Ramos (cell line): ENCODE data around the gene PLS3.

Source experiments
- in situ Hi-C: fragments of 300-500 bp; cut with MboI; formaldehyde crosslinking; loops from one replicate; pipeline ENCODE4 v1.14.3; 2022; ENCODE audit warnings: low sequenced_read_pairs; ENCODE audit not compliant: unreplicated experiment

The PLS3 gene

DNA sequence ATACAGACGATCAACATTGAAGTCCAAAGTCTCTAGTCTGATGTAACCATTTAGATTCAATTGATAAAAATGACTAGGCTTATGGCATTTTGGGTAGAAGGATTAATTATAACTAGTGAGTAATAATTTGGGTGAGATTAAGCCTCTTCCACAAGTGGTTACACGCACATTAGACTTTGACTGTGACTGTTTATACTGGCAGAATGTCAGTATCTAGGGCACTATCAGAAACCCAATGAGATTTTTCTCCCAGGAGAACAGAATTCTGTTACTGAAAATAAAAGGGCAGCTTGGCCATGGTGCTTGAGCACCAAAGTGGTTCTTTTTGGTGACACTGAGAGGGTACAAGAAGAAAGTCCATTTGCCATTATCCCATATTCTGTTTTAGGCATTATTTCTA lies 3.3 kb downstream of the PLS3 start:
- in situ Hi-C loops, result no loop called here

GRCh38 chrX:115565888-115566287 lies 4.9 kb downstream of the PLS3 start:
- in situ Hi-C loops, result no loop called here

DNA sequence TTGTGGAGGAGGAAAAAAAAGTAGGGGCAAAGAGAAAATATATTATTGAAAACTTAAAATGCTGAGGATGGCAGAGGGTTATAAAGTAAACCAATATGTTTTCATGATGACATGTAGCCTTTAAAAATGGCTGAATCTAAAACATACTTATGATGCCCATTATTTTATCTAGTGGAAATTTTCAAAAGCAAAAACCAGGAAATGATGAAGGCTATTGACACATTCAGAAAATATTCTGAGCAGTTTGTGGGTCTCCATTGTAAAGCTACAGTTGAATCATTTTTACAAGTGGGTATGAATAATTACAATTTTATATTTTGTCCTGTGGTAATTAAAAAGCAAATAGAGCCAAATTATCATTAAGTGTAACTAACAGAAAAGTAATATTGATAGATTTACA lies 10.7 kb downstream of the PLS3 start:
- in situ Hi-C loops, result no loop called here

- in situ Hi-C loops, result no loop called here
Observed at GRCh38 chrX:115573185-115573584, 12.2 kb downstream of the PLS3 start.

DNA sequence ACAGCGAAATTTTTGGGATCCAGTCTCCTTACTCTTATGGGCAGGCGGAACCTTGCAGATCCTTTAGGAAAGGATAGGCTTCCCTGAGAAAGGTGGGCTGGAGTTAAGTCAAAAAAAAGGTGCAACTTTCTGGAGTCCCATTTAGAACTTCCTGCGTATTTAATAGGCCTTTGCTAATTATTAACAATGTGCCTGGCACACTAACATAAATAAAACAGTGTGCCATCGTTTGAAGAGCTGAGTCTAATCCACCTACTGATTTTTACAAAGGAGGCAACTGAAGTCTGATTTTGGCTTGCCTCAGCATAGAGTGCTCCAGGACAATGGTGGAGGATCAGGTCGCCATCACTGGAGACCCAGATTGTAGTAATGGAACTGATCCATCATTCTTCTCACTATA lies 15.7 kb downstream of the PLS3 start:
- in situ Hi-C loops, result no loop called here

DNA sequence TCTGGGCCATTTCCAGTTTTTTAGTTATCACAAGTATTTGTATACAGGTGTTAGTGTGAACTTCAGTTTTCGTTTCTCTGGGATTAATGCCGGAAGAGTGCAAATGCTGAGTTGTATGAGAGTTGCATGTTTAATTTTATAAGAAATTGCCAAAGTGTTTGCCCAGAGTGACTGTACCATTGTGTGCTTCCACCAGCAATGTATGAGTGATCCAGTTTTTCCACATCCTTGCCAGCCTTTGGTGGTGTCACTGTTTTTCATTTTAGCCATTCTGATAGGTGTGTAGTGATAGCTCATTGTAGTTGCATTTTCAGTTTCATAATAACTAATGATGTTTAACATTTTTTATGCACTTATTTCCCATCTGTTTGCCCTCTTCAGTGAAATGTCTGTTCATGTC lies 18.4 kb downstream of the PLS3 start:
- in situ Hi-C loops, result no loop called here

DNA sequence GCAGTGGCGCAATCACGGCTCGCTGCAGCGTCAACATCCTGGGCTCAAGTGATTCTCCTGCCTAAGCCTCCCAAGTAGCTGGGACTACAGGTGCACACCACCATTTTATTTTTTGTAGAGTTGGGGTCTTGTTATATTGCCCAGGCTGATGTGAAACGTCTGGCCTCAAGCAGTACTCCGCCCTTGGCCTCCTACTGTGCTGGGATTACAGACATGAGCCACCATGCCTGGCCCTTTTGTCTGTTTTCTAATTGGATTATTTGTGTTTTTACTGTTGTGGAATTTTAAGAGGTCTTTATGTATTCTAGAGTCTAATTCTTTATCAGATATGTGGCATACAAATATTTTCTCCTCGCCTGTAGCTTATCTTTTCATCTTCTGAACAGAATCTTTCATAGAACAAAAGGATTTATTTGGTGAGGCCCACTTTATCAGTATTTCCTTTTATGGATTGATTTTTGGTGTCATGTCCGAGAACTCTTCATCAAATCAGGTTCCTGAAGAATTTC lies 18.9 kb downstream of the PLS3 start:
- in situ Hi-C loops, result no loop called here

DNA sequence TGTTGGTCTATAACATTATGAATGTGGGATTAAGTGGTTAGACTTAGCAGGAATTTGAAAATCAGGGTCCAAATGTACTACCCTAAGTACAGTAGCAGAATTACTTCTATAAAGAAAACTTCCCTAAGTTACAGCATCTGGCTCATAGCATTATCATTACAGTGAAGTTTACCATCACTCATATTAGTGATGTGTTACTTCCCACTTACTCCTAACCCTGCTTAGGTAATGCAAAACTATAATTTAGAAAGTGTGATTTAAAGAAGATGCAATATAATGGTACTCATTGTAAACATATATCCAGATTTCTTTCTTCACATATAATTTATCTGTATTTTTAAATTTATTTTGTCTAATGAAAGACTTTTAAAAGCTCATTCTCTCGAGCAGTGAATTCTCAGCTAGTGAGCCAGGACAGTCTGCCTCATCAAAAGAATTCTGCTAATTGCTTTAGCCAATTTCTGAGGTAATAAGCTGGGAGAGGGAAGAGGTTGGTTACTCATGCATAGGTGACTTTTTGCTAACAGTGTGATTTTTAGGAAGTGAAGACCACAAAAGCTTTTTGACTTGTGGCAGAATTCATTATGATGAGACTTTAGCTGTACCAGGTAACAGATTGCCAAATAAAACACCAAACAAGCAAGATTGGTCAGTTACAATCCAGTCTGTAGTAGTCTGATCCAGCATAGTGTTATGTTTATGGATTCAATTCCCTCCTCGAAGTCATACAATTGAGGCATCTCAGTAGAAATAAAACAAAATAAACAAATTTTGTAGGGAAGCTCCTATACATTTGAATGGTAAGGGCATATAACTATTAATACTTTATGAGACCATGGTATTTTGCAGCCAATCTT lies 21.0 kb downstream of the PLS3 start:
- in situ Hi-C loops, result no loop called here

- in situ Hi-C loops, result no loop called here
Observed at GRCh38 chrX:115582616-115583495, 21.9 kb downstream of the PLS3 start.

GRCh38 chrX:115583496-115584004 lies 22.6 kb downstream of the PLS3 start:
- in situ Hi-C loops, result no loop called here

GRCh38 chrX:115584696-115585095 lies 23.7 kb downstream of the PLS3 start:
- in situ Hi-C loops, result no loop called here

- in situ Hi-C loops, result no loop called here
Observed at GRCh38 chrX:115588179-115588578, 27.2 kb downstream of the PLS3 start.

- in situ Hi-C loops, result no loop called here
Observed at GRCh38 chrX:115589419-115589818, 28.4 kb downstream of the PLS3 start.

- in situ Hi-C loops, result no loop called here
Observed at GRCh38 chrX:115591420-115591819, 30.4 kb downstream of the PLS3 start.

- in situ Hi-C loops, result no loop called here
Observed at GRCh38 chrX:115591856-115592842, 31.2 kb downstream of the PLS3 start.

DNA sequence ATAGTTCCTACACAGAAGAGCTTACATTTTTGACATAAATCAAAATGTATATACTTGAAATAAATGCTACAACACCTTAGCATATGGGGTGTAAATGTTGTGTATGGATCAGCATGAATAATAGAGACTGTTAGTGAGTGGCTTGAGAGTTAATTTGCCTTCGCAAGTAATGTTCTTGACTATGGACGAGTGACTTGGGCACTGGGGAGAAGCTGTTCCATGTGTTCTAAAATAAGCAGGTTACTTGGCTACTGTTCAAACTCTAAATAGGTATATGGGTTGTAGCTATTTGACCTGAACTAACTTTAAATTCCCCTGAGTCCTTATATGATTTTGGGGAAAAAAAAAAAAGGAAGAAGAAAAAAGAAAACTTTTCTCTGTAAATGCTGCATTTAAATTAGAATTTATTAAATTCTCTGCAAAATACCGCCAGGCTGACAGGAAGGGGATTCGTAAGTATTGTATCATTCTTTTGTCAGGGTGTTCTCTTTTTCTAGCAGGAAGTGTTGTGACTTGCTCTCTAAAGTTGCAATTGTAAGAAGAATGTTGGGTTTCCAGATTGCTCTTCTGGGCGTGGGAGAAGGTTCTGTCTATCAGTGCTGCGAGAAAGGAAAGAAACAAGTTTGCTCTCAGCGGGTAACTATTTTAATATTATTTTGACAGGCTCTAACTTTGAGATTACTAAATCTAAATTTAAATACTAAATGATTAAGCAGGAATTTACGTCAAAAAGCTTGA lies 32.2 kb downstream of the PLS3 start:
- in situ Hi-C loops, result no loop called here

DNA sequence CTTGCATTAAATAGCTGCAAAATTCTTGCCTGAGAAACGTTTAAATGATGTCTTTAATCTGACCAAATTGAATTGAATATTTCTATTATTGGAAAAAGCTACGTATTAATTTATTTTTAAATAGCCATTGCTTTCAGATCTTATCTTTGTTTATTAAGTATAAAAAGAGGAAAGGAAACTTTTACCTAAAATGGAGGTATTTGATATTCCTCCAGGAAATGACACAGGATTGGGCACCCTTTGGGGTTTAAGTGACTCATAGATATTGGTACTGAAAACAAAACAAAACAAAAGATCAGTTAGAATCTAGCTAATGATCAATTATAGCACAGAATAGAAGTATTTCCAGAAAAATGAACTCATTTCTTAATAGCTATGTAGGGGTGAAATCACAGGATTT lies 34.1 kb downstream of the PLS3 start:
- in situ Hi-C loops, result no loop called here

GRCh38 chrX:115598556-115598955 lies 37.6 kb downstream of the PLS3 start:
- in situ Hi-C loops, result no loop called here

DNA sequence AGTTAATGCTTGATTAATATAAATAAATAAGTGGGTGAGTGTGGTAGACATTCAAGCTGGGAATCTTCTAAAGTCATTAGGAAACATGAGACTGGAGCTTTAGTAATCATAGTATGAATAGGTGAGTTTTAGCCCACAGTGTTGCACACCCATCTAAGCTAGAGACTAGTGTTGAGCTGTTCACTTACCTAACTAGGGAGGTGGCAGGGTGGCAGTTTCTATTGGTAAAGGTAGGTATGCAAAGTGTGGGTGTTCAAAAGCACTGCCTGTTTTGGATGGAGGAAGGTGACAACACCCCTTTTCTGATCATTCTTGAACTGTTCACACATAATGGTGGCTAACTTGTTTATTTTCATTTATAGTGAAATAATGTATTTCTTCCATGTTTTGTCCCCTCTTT lies 41.3 kb downstream of the PLS3 start:
- in situ Hi-C loops, result no loop called here
